ENCODE data around the gene CAPN7.

GRCh38 chr3:15228147-15228546 lies 22.1 kb downstream of the CAPN7 start:
- TF ChIP-seq ZNF274 (IDR thresholded peaks at IDR 0.05; ENCODE audit: low read depth, low read length), result no peak
- TF ChIP-seq YY1 (IDR thresholded peaks at IDR 0.05; ENCODE audit: insufficient read depth, insufficient read length), result no peak
- TF ChIP-seq SUZ12 (IDR thresholded peaks at IDR 0.05; ENCODE audit: extremely low read depth, insufficient read depth, insufficient read length), result no peak

Measured in NT2/D1 (cell line).